Natural killer cell (primary cell): Measurements from ENCODE around the gene USP30. TPM values are rescaled to one million over a fixed set of nuclear protein-coding genes. Genes with fewer than 3 reads are reported as not detected.

ENCODE experiments used
- ATAC-seq, 3 donors: fragments of 150-1000 bp in 2 of 3; fragments of 200-7000 bp in 1 of 3; cut with Tn5 transposase; 1 replicate in 1 of 3; 2 replicates in 2 of 3; pipeline ENCODE4 v1.10.0; 2021; ENCODE audit warnings: mild to moderate bottlenecking in 2 of 3, moderate library complexity in 2 of 3
- DNase-seq, 2 donors: peaks; one replicate each; pipeline versions ENCODE4 v3.0.0 to v3.0.0-alpha.2; 2013 to 2021; ENCODE audit warnings: mixed read lengths in 1 of 2
- H3K27ac ChIP-seq: one replicate; pipeline ENCODE4 v1.5.1; 2013; ENCODE audit warnings: mild to moderate bottlenecking, low read length
- H3K27me3 ChIP-seq: one replicate; pipeline ENCODE4 v1.6.1; 2013; ENCODE audit warnings: low read length; ENCODE audit not compliant: control insufficient read depth, insufficient read depth
- H3K36me3 ChIP-seq: one replicate; pipeline ENCODE4 v1.6.1; 2013; ENCODE audit warnings: low read length; ENCODE audit not compliant: control insufficient read depth, insufficient read depth
- H3K4me1 ChIP-seq: one replicate; pipeline ENCODE4 v1.6.1; 2013; ENCODE audit warnings: low read length; ENCODE audit not compliant: control insufficient read depth, insufficient read depth
- H3K4me3 ChIP-seq: one replicate; pipeline ENCODE4 v1.5.1; 2013; ENCODE audit warnings: low read length
- H3K9me3 ChIP-seq: one replicate; pipeline ENCODE4 v1.6.1; 2013; ENCODE audit warnings: low read length; ENCODE audit not compliant: control insufficient read depth, insufficient read depth
- H3K27ac Mint-ChIP-seq, 2 donors: one replicate each; pipeline ENCODE4 v1.8.0; 2022; ENCODE audit warnings: mild to moderate bottlenecking in 2 of 2, mixed read lengths in 2 of 2, moderate library complexity in 1 of 2
- H3K27me3 Mint-ChIP-seq, 2 donors: one replicate each; pipeline ENCODE4 v1.8.0; 2022; ENCODE audit warnings: low read depth in 2 of 2, mixed read lengths in 2 of 2
- H3K36me3 Mint-ChIP-seq: one replicate; pipeline ENCODE4 v1.8.0; 2022; ENCODE audit warnings: mixed read lengths
- H3K4me1 Mint-ChIP-seq, 2 donors: one replicate each; pipeline ENCODE4 v1.8.0; 2022; ENCODE audit warnings: mixed read lengths in 2 of 2
- H3K4me3 Mint-ChIP-seq: one replicate; pipeline ENCODE4 v1.8.0; 2022; ENCODE audit warnings: mild to moderate bottlenecking, moderate library complexity, mixed read lengths
- H3K9me3 Mint-ChIP-seq, 2 donors: one replicate each; pipeline ENCODE4 v1.8.0; 2022; ENCODE audit warnings: mixed read lengths in 2 of 2
- CTCF ChIP-seq: fragments of 200-600 bp; IDR thresholded peaks from one replicate; pipeline ENCODE4 v1.8.0; 2022; ENCODE audit warnings: antibody characterized with exemption
- WGBS: methylation state at CpG from one replicate; pipeline ENCODE4 v1.1.7; 2013; ENCODE audit warnings: missing lambda C conversion rate; ENCODE audit not compliant: insufficient coverage; 5-methylcytosine and 5-hydroxymethylcytosine counted together
- intact Hi-C: fragments of 100-400 bp; cut with micrococcal nuclease; formaldehyde crosslinking; loops from one replicate; pipeline ENCODE4 v1.14.2; 2022
- total RNA-seq, 4 donors: library from RNA; stranded (reverse); fragments of 120-200 nt in 1 of 4; gene quantifications; one replicate each; pipeline versions ENCODE4 v1.2.3 to v1.2.4, GENCODE V29; 2013 to 2022

Gene USP30
- total RNA-seq, 3 donors from 2014 or later (not counting 1 experiment from before 2014, with no cell fraction given): 18.4 to 20.8 (median 20.1) TPM

- H3K27ac ChIP-seq: no peak overlapping the region
- ATAC-seq: no peak
- Mint-ChIP-seq H3K4me1 (peaks cover 16 to 21% of the 10 kb centered on the region in 2 donors), H3K4me3 (no peak overlapping the region), H3K9me3 (no peaks in the 10 kb centered on the region), H3K27me3 (no peaks in the 10 kb centered on the region), H3K27ac (no peak overlapping the region), H3K36me3 (no peaks in the 10 kb centered on the region)
- H3K27me3 ChIP-seq: no peaks in the 10 kb centered on the region
- no peak for DNase-seq
- peaks cover 5% of the 10 kb centered on the region for H3K36me3 ChIP-seq
- no peak overlapping the region for H3K4me3 ChIP-seq
- H3K9me3 ChIP-seq: no peaks in the 10 kb centered on the region
- TF ChIP-seq CTCF: no peak
- 83% methylated on average over 1 of the region's 1 CpG for WGBS
- H3K4me1 ChIP-seq: peaks cover 16% of the 10 kb centered on the region
- intact Hi-C loops: loop anchor here (10.0 kb wide), 1 partner anchor 323 kb away; the partner anchor contains the start of gene CORO1C
These were observed 5.0 kb downstream of the USP30 start for GRCh38 chr12:109057376-109057775.

- intact Hi-C loops: loop anchor here (10.0 kb wide), 1 partner anchor 324 kb away; the partner anchor contains the start of gene CORO1C
- Mint-ChIP-seq H3K27me3 (no peaks in the 10 kb centered on the region), H3K36me3 (no peaks in the 10 kb centered on the region), H3K4me3 (no peak overlapping the region), H3K4me1 (peaks cover 5 to 9% of the 10 kb centered on the region in 2 donors), H3K9me3 (no peaks in the 10 kb centered on the region), H3K27ac (no peak overlapping the region)
- peaks cover 6% of the 10 kb centered on the region for H3K4me1 ChIP-seq
- peaks cover 5% of the 10 kb centered on the region for H3K36me3 ChIP-seq
- no peak for ATAC-seq
- TF ChIP-seq CTCF: no peak
- no peaks in the 10 kb centered on the region for H3K27me3 ChIP-seq
- DNase-seq: no peak
- H3K27ac ChIP-seq: no peak overlapping the region
- no peak overlapping the region for H3K4me3 ChIP-seq
- WGBS: 95% methylated on average over 6 of the region's 6 CpGs
- H3K9me3 ChIP-seq: no peaks in the 10 kb centered on the region
These were observed 6.4 kb downstream of the USP30 start for GRCh38 chr12:109058773-109059172.

- no peaks in the 10 kb centered on the region for H3K9me3 ChIP-seq
- H3K27me3 ChIP-seq: no peaks in the 10 kb centered on the region
- Mint-ChIP-seq H3K36me3 (peaks cover 6% of the 10 kb centered on the region), H3K4me3 (no peak overlapping the region), H3K27me3 (no peaks in the 10 kb centered on the region), H3K27ac (no peak overlapping the region), H3K4me1 (no peaks in the 10 kb centered on the region), H3K9me3 (no peaks in the 10 kb centered on the region)
- TF ChIP-seq CTCF: no peak
- H3K36me3 ChIP-seq: peaks cover 10% of the 10 kb centered on the region
- WGBS: 96% methylated on average over 3 of the region's 3 CpGs
- H3K4me1 ChIP-seq: no peaks in the 10 kb centered on the region
- DNase-seq (no peak), ATAC-seq (no peak)
- no peak overlapping the region for H3K4me3 ChIP-seq
- H3K27ac ChIP-seq: no peak overlapping the region
- intact Hi-C loops: no loop called here
These were observed 11.8 kb downstream of the USP30 start for GRCh38 chr12:109064143-109064542.

GRCh38 chr12:109065154-109065852 is 12.9 kb downstream of the USP30 start:
- no peak overlapping the region for H3K4me3 Mint-ChIP-seq
- Histone ChIP-seq H3K4me3 (no peak overlapping the region), H3K27ac (no peak overlapping the region), H3K27me3 (no peaks in the 10 kb centered on the region), H3K9me3 (no peaks in the 10 kb centered on the region), H3K4me1 (no peaks in the 10 kb centered on the region), H3K36me3 (peaks cover 16% of the 10 kb centered on the region)
- H3K27me3 Mint-ChIP-seq: no peaks in the 10 kb centered on the region
- intact Hi-C loops: no loop called here
- DNase-seq (no peak), ATAC-seq (no peak)
- H3K9me3 Mint-ChIP-seq: no peaks in the 10 kb centered on the region
- H3K36me3 Mint-ChIP-seq: peaks cover 10% of the 10 kb centered on the region
- H3K4me1 Mint-ChIP-seq: peaks cover 0 to 4% of the 10 kb centered on the region in 2 donors
- WGBS: 92% methylated on average over 5 of the region's 5 CpGs
- no peak overlapping the region for H3K27ac Mint-ChIP-seq
- TF ChIP-seq CTCF: no peak
